NCI-H226 (cell line): Measurements from ENCODE around the gene CTXN1.
"Not testable (repeated sequence)": the region's sequence is repeated elsewhere in the genome, so short reads cannot be mapped to it uniquely, and the experiment has no call there.

Experiments
- DNase-seq: peaks from one replicate; pipeline ENCODE4 v3.0.0-alpha.2; 2015

Gene CTXN1

GRCh38 chr19:7944177-7944761, 18.3 kb upstream of the CTXN1 start:
- peak; percentile 70 for DNase-seq

- peak; percentile 99 for DNase-seq
Observed at GRCh38 chr19:7943444-7944176, 17.7 kb upstream of the CTXN1 start, which contains the start of gene TIMM44. TIMM44 (minus strand) TSS chr19:7943666; CDS start chr19:7943651, 15 bp downstream.

- no peak for DNase-seq
Observed at GRCh38 chr19:7942981-7943443, 17.1 kb upstream of the CTXN1 start.

DNA sequence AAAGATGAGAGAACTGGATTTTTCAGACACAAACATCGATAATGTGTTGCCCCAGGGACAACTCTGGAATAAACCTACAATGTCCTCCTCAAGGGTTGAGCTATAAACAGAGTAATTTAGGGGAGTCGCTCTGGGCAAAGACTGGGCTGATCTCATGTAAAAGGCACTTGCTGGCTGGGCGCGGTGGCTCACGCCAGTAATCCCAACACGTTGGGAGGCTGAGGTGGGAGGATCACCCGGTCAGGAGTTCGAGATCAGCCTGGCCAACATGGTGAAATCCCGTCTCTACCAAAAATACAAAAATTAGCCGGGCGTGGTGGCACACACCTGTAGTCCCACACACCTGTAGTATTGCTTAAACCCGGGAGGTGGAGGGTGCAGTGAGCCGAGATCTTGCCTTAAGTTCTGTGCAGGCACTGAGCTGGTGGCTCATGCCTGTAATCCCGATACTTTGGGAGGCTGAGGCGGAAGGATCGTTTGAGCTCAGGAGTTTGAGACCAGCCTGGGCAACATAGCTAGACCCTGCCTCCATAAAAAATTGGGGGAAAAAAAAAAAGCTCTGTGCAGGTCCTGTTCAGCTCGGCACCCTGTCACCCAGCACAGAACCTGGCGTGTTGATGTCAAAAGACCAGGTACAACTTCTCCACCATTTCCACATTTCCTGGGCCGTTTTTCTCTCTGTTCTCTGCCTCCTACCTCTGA, 16.1 kb upstream of the CTXN1 start:
- DNase-seq: no peak

GRCh38 chr19:7940841-7941240, 14.9 kb upstream of the CTXN1 start:
- no peak for DNase-seq

DNA sequence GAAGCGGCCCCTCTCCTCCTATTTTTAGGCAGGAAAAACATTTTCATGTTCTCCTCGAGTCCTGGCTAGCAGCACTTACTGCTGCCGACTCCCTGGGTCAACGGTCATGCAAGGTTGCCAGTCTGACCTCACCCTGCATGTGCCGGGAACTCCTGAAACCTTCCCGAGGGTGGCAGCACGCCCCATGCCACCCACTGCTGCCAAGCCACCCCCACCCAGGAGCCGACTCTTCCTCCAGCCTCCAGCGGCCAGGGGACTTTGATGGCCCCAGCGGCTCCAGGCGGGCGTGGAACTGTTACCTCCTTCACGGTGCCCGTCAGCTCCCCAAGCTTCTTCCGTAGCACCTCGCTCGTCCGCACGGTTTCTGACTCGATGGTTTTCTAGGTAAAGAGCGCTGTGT, 8.8 kb upstream of the CTXN1 start:
- DNase-seq: no peak

- DNase-seq: no peak
Observed at GRCh38 chr19:7933828-7934725, 8.1 kb upstream of the CTXN1 start.

DNA sequence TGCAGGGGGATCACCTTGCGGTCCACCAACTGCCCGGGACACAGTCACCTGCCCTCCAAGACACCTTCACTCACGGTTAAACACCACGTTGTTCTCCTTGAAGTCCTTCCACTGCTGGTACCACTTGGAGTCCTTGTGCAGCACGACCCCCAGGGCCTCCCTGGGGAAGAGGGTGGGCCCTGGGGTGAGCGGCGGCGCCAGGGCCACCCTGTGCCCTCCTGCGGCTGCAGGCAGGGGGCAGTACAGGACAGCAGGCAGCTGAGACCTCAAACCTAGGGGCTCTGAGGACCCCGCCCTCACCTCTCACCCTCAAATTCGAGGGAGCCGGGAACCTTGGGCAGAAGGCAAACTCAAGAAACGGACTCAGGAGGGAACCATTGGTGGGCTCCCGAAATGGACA, 7.5 kb upstream of the CTXN1 start:
- no peak for DNase-seq

DNA sequence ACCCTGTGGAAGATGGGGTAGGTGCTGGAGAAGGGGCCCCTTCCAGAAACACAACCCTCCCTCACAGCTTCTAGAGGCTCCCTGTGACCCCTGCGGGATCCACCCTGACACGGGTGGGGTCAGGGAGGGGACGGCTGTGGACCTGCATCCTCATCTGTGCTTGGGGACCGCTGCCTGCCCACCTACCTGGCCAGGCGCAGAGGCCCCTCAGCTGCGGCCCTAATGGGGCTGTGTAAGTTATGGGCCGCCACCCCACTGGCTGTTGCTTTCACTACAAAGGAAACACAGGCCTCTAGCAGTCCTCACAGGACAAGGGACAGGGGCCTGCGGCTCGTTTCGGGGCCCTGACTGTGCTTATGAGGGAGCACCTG, 7.0 kb upstream of the CTXN1 start:
- no peak for DNase-seq

- DNase-seq: no peak
Observed at GRCh38 chr19:7932276-7932929, 6.5 kb upstream of the CTXN1 start.

- DNase-seq: no peak
Observed at GRCh38 chr19:7931221-7932061, 5.5 kb upstream of the CTXN1 start.

GRCh38 chr19:7930765-7931164, 4.8 kb upstream of the CTXN1 start:
- DNase-seq: no peak

DNA sequence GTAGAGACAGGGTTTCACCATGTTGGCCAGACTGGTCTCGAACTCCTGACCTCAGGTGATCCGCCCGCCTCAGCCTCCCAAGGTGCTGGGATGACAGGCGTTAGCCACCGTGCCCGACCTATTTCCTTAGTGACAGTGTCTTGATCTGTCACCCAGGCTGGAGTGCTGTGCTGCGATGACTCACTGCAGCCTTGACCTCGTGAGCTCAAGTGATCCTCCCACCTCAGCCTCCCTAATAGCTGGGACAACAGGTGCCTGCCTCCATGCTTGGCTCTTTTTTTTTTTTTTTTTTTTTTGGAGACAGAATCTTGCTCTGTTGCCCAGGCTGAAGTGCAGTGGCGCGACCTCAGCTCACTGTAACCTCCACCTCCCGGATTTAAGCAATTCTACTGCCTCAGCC, 4.1 kb upstream of the CTXN1 start:
- not testable (repeated sequence) for DNase-seq

GRCh38 chr19:7928741-7929701, 3.1 kb upstream of the CTXN1 start:
- peak; percentile 83 for DNase-seq

GRCh38 chr19:7928334-7928706, 2.4 kb upstream of the CTXN1 start:
- DNase-seq: no peak

- no peak for DNase-seq
Observed at GRCh38 chr19:7927605-7928333, 1.8 kb upstream of the CTXN1 start.

GRCh38 chr19:7926727-7927604, 1.0 kb upstream of the CTXN1 start:
- no peak for DNase-seq

- DNase-seq: peak; percentile 65
Observed at GRCh38 chr19:7925171-7925851, 624 bp downstream of the CTXN1 start.
